Muscle of arm (tissue), 12 donors: ENCODE data around the gene SPEM2. TPM values are rescaled to one million over a fixed set of nuclear protein-coding genes. Genes with fewer than 3 reads are reported as not detected.
"Not testable (repeated sequence)": the region's sequence is repeated elsewhere in the genome, so short reads cannot be mapped to it uniquely, and the experiment has no call there.

Source experiments
- DNase-seq: peaks from one replicate; pipeline ENCODE4 v3.0.0-alpha.2; 2013
- polyA plus RNA-seq, 12 donors: library from polyadenylated mRNA; unstranded; fragments of 120-200 nt; gene quantifications; one replicate each; pipeline ENCODE4 v1.2.1, GENCODE V29; 2013; ENCODE audit not compliant: insufficient read length in 12 of 12

Gene SPEM2
- polyA plus RNA-seq, 12 donors, result not detected

DNA sequence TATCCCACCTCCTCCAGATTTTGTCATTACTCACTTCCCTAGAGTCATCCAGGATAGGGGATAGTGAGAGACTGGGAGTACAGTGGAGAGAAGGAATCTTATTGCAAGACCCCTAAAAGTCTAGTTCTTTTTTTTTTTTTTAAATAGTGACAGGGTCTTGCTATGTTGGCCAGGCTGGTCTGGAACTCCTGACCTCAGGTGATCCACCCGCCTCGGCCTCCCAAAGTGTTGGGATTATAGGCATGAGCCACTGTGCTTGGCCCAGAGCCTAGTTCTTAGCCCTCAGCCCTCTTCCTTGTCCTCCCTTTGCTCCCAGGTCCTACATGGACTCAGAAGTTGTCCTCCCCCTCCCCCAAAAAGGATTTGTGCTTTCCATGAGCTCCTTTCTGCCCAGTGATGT, 16.7 kb downstream of the SPEM2 start:
- DNase-seq, result no peak

DNA sequence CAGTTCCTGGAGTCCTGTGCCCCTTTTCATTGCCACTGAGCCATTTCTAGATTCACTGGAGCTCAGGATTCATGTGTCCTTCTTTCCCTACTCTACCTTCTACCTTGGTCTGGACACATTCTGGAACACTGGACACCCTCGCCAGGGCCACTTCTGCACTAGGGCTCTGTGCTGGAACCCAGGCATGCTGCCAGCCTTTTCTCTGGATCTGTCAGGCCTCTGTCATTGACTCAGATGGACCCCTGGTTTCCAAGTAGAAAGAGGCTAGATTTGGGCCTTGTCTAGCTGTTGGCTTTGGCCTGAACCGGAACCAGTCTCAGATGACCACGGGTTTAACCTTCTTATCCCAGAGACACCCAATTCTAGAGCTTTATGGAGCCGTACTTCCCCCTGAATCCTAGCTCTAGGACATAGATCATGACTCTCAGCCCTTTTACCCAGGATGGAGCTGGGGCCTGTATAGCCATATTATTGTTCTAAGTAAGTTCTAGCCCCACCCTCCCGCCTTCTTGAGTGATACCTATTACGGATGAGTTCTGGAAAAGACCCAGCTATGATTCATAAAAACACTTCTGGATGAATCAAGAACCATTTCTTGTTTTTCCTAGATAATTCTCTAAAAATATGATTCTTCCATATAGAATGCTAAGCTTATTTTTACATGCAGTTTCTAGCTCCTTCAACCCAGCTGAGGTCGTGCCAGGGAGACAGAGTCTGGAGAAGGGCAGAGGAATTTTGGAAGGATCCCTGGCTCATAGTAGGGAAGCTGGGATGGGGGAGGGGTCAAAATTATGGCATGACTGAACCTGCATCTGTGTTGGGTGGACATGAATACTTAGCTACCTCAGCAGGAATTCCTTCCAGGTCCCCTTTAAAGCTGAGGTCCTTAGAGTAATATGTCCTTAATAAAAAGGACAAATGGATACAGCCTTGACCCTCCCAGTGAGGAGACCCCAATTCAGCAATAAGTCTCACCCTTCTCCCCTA, 18.4 kb downstream of the SPEM2 start:
- no peak for DNase-seq

DNA sequence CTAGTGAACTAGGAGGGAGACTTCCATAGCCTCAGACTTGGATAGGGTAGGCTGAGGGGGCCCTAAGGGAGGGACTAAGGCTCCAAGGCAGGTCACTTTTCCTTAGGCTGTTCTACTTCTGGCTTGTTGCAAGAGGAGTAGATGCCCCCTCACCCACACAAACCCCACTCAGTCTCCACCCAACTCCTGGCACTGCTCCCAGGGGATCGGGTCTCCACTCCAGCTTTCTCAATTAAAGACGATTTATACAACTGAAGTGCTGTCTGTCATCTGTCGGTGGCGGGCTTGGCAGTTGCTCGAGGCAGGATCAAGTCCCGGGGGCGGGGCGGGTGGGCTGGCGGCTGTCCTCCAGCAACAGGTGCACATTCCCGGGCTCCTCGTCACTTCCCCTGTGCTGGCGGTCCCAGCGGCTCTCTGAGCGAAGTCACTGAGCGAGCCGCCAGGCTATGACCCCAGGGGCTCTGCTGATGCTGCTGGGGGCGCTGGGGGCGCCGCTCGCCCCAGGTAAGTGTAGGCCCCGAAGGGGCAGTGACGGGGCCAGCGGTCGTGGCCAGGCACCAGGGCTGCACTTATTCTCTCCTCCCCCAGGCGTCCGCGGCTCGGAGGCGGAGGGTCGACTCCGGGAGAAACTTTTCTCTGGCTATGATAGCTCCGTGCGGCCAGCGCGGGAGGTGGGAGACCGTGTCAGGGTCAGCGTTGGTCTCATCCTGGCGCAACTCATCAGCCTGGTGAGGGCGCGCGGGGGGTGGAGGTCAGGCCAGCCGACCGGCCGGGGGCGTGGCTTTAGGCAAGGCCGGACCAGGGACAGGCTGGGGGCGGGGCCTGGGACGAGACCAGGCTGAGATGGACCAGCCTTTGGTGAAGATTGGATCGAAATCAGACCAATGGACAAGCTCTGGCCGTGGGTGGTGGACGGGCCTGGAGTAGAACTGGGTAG, 19.5 kb downstream of the SPEM2 start, which contains the start of gene CHRNB1:
Gene CHRNB1 (plus strand): TSS at position 380 of the 937 bp plus-strand sequence. CDS start 67 bp downstream, at position 447.
- DNase-seq, result no peak

DNA sequence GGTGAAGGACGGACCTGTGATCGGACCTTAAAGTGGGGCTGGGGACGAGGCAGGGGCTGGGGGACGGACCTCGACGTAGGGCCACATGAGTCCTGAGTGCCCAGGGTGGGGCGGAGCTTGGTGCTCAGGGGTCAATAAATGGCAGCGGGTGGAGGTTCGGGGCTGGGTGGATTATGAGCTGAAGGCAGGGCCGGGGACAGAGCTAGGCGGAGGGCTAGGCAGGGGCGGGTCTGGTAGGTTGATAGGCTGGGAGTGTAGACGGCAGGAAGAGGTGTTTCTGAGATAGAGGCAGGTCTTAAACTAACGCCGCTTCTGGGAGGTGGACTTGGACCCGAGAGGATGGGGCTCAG, 20.2 kb downstream of the SPEM2 start:
- no peak for DNase-seq

DNA sequence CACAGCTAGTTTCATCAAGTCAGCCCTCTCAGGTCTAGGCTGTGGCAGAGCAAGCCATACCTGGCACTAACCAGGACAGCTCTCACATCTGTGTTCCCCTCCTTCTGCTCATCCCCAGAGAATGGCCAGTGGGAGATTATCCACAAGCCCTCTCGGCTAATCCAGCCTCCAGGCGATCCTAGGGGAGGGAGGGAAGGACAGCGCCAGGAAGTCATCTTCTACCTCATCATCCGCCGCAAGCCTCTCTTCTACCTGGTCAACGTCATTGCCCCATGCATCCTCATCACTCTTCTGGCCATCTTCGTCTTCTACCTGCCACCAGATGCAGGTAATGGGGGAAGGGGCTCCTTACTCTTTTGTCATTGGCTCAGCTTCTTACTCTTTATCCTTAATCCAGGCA, 23.0 kb downstream of the SPEM2 start:
- DNase-seq, result no peak

DNA sequence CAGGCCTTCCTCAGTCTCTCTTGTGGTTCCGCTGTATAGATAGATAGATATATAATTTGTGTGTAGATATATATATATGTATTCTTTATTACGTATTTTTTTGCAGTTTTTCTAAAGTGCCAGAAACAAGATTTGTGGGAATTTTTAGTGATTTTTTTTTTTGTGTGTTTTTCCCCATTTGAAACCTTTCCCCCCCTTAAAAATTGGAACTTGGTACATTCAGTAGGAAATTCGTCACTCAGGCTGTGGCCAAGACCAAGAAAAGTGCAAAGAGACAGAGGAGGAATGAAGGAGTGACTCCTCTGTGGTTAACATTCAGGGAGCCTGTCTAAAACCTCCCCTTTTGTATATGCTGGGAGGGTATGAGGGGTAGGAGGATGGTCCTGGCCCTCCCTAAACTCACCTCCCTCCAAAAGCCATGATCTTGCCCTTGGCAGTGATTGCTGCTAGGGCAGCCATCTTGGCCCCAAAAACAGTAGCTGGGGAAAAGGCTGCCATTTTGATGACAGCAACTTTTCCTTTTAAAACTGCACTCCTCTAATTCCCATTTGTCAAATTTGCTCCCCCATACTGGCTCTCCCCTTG, 34.6 kb downstream of the SPEM2 start:
- DNase-seq, result no peak

DNA sequence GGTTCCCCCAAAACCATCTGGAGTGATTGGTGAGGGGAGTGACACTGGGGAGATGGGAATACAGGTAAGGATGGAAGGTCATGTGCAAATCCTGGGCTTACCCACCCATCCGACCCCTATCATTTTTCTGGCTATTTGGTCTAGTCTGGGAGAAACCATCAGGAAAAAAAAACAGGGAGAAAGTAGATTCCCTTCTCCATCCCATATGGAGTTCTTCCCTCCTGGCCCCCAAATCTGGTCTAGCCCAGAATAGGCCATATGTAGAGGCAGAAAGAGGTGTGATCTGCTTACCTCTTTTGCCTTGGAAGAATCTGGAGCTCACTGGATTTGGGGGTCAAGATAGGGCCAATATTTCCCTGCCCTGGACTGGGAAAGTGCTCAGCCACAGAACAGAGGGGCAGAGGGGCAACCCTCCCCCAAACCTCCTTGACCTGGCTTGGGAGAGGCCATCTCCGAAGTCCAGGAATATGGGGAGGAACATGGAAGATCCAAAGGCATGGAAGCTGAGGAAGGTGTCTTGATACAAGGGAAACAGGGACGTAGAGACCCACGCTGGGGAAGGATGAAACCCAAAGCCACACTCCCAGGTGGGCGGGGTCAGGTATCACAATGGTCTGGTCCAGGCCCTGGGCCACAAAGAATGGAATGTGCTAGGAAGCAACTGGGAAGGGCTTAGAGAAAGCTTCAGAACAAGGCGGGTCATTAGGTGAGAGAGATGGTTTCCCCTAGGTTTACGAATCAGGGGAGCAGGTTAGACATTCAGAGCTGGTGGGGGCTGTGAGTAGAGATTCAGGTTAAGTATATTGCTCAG, 35.6 kb downstream of the SPEM2 start:
- DNase-seq, result no peak

DNA sequence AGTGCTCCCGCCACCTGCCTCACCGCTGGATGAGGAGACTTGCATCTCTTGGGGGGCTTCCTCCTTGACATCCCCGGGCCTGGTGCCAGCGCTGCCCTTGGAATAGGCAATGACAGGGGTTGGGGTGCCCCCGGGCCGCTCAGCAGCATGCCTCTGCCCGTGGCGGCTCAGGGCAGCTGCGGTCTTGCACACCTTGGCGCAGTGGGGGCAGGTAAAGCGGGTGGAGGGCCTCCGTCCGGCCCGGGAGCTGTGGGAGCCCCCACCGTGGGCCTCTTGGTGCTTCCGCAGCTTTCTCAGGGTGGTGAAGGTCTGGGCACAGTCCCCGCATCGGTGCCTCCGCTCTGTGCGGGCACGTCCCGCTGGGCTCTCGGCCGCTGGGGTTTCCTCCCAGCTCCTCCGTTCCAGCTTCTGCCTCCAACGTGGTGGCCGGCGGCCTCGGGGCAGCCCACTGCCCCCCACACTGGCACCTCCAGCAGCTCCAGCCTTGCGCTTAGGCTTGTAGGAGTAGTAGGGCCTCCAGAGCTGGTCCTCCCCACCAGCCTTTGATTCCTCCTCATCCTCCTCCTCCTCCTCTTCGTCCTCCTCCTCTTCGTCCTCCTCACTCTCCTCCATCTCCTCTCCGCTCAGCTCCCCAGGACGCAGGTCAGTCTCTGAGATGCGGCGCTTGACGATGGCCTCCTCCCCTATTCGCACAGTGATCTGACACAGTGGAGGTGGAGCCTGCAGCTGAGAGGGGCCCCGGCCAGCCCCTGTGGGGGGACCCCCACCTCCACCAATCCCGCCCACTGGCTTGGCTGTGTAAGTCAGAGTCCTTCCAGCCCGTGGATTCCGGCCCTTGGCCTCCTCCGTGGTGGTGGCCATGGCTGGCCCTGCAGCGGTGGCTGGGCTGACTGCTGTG, 37.3 kb downstream of the SPEM2 start:
- no peak for DNase-seq

DNA sequence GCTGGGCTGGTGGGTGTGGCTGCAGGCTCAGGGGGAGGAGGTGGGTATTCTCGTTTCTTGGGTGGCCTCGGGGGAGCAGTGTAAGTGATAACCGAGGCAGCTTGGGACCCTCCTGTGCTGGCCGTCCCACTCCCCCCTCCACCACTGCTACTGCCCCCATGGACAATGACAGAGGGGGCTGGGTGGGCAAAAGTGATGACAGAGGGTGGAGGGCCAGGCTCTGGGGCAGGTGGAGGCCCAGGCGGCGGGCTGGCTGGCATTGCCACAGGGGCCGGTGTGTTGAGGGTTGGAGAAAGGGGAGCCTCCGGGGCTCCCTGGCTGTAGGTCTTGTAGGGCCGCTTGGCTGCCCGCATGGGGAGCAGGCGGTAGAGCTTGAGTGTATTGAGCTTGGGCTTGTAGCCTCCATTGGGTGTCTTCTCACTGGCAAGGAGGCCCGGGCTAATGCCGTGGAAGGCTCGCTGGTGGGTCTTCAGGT, 38.0 kb downstream of the SPEM2 start:
- no peak for DNase-seq

DNA sequence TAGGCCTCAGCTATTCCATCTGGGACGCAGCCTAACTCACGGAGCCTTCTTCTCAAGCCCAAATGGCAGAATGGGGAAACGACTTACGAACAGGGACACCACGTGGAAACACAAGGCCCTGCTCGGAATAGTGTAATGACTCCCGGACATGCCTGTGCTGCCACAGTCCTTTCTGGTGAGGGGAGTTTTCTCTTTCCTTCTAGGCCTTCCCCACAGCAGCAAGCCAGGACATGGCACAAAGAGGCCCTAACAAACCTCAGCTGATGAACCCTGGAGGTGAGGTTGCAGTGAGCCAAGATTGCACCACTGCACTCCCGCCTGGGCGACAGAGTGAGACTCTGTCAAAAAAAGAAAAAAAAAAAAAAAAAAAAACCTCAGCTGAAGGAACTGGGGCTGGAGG, 38.7 kb downstream of the SPEM2 start:
- no peak for DNase-seq

DNA sequence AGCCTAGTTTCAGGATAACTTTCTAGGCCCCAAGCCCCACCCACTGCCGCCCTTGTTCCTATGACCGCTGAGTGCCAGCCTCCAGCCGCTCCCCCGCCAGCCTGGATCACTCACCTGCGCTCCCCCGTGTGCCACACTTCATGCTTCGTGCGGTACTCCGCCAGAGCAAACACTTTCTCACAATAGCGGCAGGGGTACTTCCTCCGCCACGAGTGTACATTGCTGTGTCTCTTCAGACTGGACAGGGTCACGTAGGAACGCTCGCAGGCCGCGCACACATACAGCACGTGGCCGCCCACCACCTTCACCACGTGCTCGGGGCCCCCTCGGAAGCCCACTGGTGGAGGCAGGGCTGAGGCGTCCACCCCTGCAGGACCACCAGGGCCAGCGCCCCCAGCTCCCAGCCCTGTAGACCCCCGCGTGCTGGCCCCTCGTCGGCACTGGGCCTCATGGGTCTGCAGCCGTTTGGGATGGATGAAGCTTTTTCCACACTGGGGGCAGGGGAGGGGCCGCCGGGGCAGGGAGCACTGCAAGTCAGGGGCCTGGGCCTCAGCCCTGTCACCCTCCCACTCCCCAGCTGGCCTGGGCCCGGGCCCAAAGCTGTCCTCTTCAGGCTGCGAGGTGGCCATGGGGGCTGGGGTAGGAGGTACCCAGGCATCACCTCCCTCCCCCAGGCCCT, 40.3 kb downstream of the SPEM2 start:
- no peak for DNase-seq

DNA sequence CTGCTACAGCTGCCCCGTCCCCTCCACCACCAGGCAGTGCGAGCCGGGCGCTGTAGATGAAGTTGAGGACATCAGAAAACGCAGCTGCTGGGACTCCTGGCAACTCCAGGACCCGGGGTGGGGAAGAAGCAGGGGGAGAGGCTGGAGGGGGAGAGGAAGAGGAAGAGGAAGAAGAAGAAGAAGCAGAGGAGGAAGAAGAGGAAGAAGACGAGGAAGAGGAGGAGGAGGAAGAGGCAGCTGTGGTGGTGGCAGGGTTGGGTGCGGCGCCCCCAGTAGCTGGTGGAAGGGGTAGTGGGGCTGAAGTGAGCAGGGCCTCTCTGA, 40.9 kb downstream of the SPEM2 start:
- DNase-seq, result no peak

DNA sequence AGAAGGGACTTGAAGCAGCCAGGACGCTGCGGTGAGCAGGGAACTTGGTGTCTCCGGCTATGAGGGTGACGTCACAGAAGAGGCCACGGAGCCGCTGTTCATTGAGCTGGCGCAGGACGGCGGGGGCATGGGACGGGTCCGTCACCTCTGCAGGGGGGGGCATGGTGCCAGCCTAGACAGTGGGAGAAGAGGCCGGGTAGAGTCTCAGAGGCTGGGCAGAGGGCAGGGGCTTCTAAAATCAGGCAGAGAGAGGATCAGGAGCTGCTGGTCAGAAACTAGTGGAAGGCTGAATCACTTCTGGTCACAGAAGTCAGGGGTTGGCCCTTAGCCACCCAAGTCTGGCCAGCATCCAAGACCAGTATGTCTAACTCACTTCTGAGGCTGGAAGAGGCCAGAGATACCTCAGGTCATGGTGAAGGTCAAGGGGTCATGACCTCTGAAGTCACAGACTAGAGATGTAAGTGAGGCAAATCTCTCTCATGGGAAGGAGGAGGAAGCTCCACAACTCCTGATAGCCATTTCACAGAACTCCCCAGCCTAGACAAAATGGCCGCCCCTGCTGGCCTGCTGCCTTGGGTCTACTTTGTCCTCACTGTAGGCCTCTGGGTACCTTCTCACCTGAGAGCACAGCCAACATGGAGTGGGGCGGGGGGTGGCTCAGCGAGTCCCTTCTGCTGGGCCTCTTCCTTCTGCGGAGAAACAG, 41.4 kb downstream of the SPEM2 start:
- no peak for DNase-seq

DNA sequence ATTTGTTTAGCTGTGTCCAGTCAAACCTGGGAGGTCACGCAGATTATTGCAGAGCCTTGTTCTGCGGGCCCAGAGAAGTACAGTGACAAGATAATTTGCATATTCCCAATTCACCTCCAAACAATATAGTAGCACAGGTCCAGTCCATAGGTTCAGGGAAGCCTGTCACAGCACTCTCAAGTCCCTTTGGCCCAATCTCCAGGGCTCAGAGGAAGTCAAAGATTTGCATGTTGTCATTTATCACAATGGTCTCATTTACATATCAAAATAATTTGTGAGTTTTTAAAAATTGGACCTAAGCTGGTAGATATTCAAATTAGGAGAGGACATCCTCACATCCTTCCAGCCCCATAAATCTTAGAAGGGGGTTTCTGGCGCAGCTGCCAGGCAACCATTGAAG, 42.1 kb downstream of the SPEM2 start:
- no peak for DNase-seq

DNA sequence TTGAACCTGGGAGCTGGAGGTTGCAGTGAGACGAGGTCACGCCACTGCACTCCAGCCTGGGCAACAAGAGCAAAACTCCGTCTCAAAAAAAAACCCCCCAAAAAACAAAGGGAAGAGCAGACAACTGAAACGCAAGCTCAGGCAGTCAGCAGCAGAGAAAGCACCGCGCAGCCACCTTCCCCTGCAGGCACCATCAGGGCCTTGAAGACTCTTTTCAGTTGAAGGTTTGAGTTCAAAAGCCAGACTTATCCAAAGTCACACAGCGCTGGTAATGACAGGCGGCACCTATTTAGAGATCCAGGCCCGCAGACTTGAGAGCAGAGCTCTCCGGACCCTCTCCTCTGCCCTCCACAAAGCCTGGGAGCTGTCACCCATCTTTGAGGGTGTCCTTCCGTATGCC, 42.9 kb downstream of the SPEM2 start:
- DNase-seq, result no peak

DNA sequence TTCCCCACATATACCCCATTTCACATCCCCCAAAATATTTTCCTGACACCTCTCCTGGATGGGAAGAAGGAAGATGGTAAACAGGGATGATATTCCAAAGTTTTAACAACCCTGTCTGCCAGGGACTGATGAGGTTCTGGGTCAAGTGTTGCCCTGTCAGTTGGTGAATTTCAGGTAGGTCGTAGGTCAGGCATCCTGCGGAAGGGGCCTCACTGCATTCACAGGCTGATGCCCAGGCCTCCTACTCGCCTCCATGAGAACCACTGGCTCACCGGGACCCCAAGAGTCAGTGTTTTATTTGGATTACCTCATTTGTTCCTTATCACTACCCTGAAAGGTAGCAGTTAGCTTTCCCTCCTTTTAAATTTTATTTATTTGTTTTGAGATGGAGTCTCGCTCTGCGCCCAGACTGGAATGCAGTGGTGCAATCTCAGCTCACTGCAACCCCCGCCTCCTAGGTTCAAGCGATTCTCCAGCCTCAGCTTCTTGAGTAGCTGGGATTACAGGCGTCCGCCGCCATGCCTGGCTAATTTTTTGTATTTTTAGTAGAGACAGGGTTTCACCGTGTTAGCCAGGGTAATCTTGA, 43.5 kb downstream of the SPEM2 start:
- no peak for DNase-seq

DNA sequence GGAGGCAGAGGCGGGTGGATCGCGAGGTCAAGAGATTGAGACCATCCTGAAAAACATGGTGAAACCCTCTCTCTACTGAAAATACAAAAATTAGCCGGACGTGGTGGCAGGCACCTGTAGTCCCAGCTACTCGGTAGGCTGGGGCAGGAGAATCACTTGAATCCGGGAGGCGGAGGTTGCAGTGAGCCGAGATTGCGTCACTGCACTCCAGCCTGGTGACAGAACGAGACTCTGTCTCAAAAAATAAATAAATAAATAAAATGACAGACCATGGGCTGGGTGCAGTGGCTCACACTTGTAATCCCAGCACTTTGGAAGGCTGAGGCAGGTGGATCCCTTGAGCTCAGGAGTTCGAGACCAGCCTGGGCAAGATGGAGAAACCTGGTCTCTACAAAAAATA, 44.4 kb downstream of the SPEM2 start:
- DNase-seq, result not testable (repeated sequence)

DNA sequence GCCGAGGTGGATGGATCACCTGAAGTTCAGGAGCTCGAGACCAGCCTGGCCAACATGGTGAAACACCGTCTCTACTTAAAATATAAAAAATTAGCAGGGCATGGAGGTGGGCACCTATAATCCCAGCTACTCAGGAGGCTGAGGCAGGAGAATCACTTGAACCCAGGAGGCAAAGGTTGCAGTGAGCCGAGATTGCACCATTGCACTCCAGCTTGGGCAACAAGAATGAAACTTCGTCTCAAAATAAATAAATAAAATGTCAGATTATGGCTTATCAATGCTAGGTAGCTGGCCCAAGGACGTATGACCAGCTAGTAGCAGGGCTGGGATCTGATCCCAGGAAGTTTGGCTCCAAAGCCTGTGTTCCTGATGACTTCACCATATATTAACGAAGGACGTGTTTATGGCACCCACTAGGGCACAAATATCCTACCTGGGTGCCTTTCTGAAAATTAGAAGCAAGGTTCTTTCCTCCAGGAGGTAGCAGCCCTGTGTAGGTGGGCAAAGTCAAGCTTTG, 45.1 kb downstream of the SPEM2 start:
- DNase-seq, result not testable (repeated sequence)
